K562 (cell line): ENCODE data around the gene SPATA25. TPM values are rescaled to one million over a fixed set of nuclear protein-coding genes. Genes with fewer than 3 reads are reported as not detected.

Source experiments
- ATAC-seq: fragments of 200-7000 bp; cut with Tn5 transposase; 3 replicates; pipeline ENCODE4 v1.9.1; 2020; ENCODE audit warnings: moderate library complexity
- BruUV-seq: library from RNA; stranded (reverse); fragments of 400-500 nt; replicated peaks from 2 replicates; lab custom pipeline; 2021; lab: Mats Ljungman, UMichigan
- CTCF ChIA-PET: fragments of 300-600 bp; formaldehyde crosslinking; extraction: SDS; loops from one replicate; lab custom pipeline; 2021; ENCODE audit warnings: low intra/inter-chr PET ratio; lab: Yijun Ruan, JAX
- POLR2A ChIA-PET: fragments of 300-600, 350-650 bp; sonication (Branson Sonifier 250); formaldehyde crosslinking; extraction: SDS; loops from one replicate; lab custom pipeline; 2021; ENCODE audit warnings: antibody characterized with exemption, inconsistent platforms; lab: Yijun Ruan, JAX
- DNase-seq, 4 experiments: peaks; one replicate each; pipeline versions ENCODE4 v3.0.0 to v3.0.0-alpha.2; 2011 to 2018; ENCODE audit warnings: low spot score in 3 of 4, mixed read lengths in 3 of 4; ENCODE audit errors: extremely low read depth in 1 of 4
- FAIRE-seq: peaks from 2 replicates; lab custom pipeline; 2011; peaks lifted over from hg19 to GRCh38; lab: Jason Lieb, UNC
- H2AFZ ChIP-seq: 2 replicates; pipeline ENCODE4 v1.6.0; 2011; ENCODE audit warnings: low read depth, low read length, control low read depth, inconsistent platforms
- H3K27ac ChIP-seq: fragments of 200-600 bp; 3 replicates; pipeline ENCODE4 v1.8.0; 2011; ENCODE audit warnings: low read depth, mild to moderate bottlenecking, control low read depth, inconsistent platforms, low read length, moderate library complexity, mixed read lengths; ENCODE audit errors: extremely low read depth
- H3K27me3 ChIP-seq, 2 experiments: fragments of 300-600 bp in 1 of 2; 2 replicates in 1 of 2; 3 replicates in 1 of 2; pipeline versions ENCODE4 v1.6.0 to v1.8.0; 2011; ENCODE audit warnings: inconsistent platforms in 2 of 2, low read length in 2 of 2, mild to moderate bottlenecking in 1 of 2, mixed read lengths in 1 of 2, moderate library complexity in 1 of 2; ENCODE audit not compliant: control insufficient read depth in 2 of 2, insufficient read depth in 2 of 2
- H3K36me3 ChIP-seq: fragments of 300-600 bp; 3 replicates; pipeline ENCODE4 v1.8.0; 2011; ENCODE audit warnings: mild to moderate bottlenecking, low read length, inconsistent platforms; ENCODE audit not compliant: control insufficient read depth, insufficient read depth
- H3K4me1 ChIP-seq, 2 experiments: fragments of 200-600 bp in 1 of 2; replicated peaks in 1 of 2; 2 replicates in 1 of 2; 3 replicates in 1 of 2; pipeline versions ENCODE4 v1.5.1 to v1.8.0; 2011; ENCODE audit warnings: inconsistent platforms in 2 of 2, low read length in 2 of 2, mild to moderate bottlenecking in 1 of 2, mixed read lengths in 1 of 2, moderate library complexity in 1 of 2; ENCODE audit not compliant: control insufficient read depth in 2 of 2, insufficient read depth in 2 of 2
- H3K4me2 ChIP-seq: 2 replicates; pipeline ENCODE4 v1.6.1; 2011; ENCODE audit warnings: low read length, control low read depth, inconsistent platforms, mixed read lengths; ENCODE audit not compliant: insufficient read depth
- H3K4me3 ChIP-seq: fragments of 200-600 bp; sonication (generic), shearing (Covaris generic); 2 replicates; pipeline ENCODE4 v1.5.1; 2016; ENCODE audit warnings: control low read depth, inconsistent platforms
- H3K79me2 ChIP-seq: fragments of 200-600 bp; 3 replicates; pipeline ENCODE4 v1.8.0; 2011; ENCODE audit warnings: low read length, inconsistent platforms; ENCODE audit not compliant: control insufficient read depth, insufficient read depth
- H3K9ac ChIP-seq, 2 experiments: 2 replicates each; pipeline versions ENCODE4 v1.6.0 to v1.6.1; 2011; ENCODE audit warnings: low read depth in 2 of 2, low read length in 2 of 2, control low read depth in 1 of 2, inconsistent platforms in 1 of 2, mild to moderate bottlenecking in 1 of 2, mixed read lengths in 1 of 2; ENCODE audit not compliant: insufficient read depth in 1 of 2
- H3K9me1 ChIP-seq: one replicate; pipeline ENCODE4 v1.6.0; 2011; ENCODE audit warnings: inconsistent platforms, mild to moderate bottlenecking, low read length, moderate library complexity; ENCODE audit not compliant: control insufficient read depth, insufficient read depth
- H3K9me3 ChIP-seq: replicated peaks from 2 replicates; pipeline ENCODE4 v1.5.1; 2011; ENCODE audit warnings: low read depth, low read length, inconsistent platforms; ENCODE audit not compliant: control insufficient read depth, insufficient read depth
- H4K20me1 ChIP-seq: replicated peaks from 2 replicates; pipeline ENCODE4 v1.6.1; 2011; ENCODE audit warnings: low read length, inconsistent platforms, mixed read lengths; ENCODE audit not compliant: control insufficient read depth, insufficient read depth
- FOXA1 ChIP-seq: fragments of 450-650 bp; IDR thresholded peaks from 2 replicates; pipeline ENCODE4 v1.6.1; 2016; ENCODE audit warnings: mild to moderate bottlenecking, borderline replicate concordance
- GATAD2B ChIP-seq: fragments of 450-650 bp; IDR thresholded peaks from 2 replicates; pipeline ENCODE4 v1.6.1; 2017; ENCODE audit warnings: mild to moderate bottlenecking, borderline replicate concordance
- HLTF ChIP-seq: fragments of 450-650 bp; IDR thresholded peaks from 2 replicates; pipeline ENCODE4 v1.6.1; 2016
- KAT8 ChIP-seq: fragments of 450-650 bp; IDR thresholded peaks from 2 replicates; pipeline ENCODE4 v1.6.1; 2016; ENCODE audit warnings: low read depth, mild to moderate bottlenecking
- L3MBTL2 ChIP-seq: fragments of 450-650 bp; IDR thresholded peaks from 2 replicates; pipeline ENCODE4 v1.6.1; 2016; ENCODE audit warnings: mild to moderate bottlenecking, moderate library complexity
- NFIC ChIP-seq: fragments of 450-650 bp; IDR thresholded peaks from 2 replicates; pipeline ENCODE4 v1.6.1; 2017; ENCODE audit warnings: mild to moderate bottlenecking, inconsistent platforms
- NFXL1 ChIP-seq: fragments of 450-650 bp; formaldehyde crosslinking; IDR thresholded peaks from 2 replicates; pipeline ENCODE4 v1.4.0; 2021; ENCODE audit warnings: mild to moderate bottlenecking
- PHF21A ChIP-seq: fragments of 450-650 bp; IDR thresholded peaks from 2 replicates; pipeline ENCODE4 v1.6.1; 2017; ENCODE audit warnings: low read depth, borderline replicate concordance
- SREBF2 ChIP-seq: sonication (generic); formaldehyde crosslinking; IDR thresholded peaks from 2 replicates; pipeline ENCODE4 v1.4.0; 2020; ENCODE audit warnings: mild to moderate bottlenecking, missing genetic modification reagents
- U2AF2 ChIP-seq: fragments of 200-400 bp; formaldehyde crosslinking; optimal IDR thresholded peaks from 2 replicates; pipeline ENCODE3; 2017; ENCODE audit warnings: low read depth, mild to moderate bottlenecking, low read length
- ZNF146 ChIP-seq: IDR thresholded peaks from one replicate; pipeline ENCODE4 v1.6.1; 2018; ENCODE audit warnings: missing compliant biosample characterization; ENCODE audit not compliant: unreplicated experiment
- ZNF174 ChIP-seq: fragments of 250-450 bp; sonication (Bioruptor Pico); IDR thresholded peaks from 2 replicates; pipeline ENCODE4 v1.4.0; 2020; ENCODE audit warnings: mild to moderate bottlenecking
- ZNF232 ChIP-seq: sonication (generic); formaldehyde crosslinking; IDR thresholded peaks from 2 replicates; pipeline ENCODE4 v1.8.0; 2022; ENCODE audit warnings: mild to moderate bottlenecking, missing genetic modification reagents
- ZNF444 ChIP-seq: fragments of 250-450 bp; sonication (Bioruptor Pico); IDR thresholded peaks from 2 replicates; pipeline ENCODE4 v1.4.0; 2020; ENCODE audit warnings: mild to moderate bottlenecking, moderate library complexity
- WGBS: fragments of 100-300 bp; shearing (Covaris generic); methylation state at CpG from one replicate; pipeline ENCODE4 v1.1.6; 2016; ENCODE audit warnings: low coverage, mixed read lengths; ENCODE audit not compliant: insufficient coverage; ENCODE audit errors: missing lambda C conversion rate; 5-methylcytosine and 5-hydroxymethylcytosine counted together
- in situ Hi-C: fragments of 300-500 bp; cut with MboI; formaldehyde crosslinking; loops from 4 replicates; pipeline ENCODE4 v1.15.0; 2018; ENCODE audit warnings: inconsistent platforms, mixed read lengths
- intact Hi-C: fragments of 100-400 bp; cut with micrococcal nuclease; formaldehyde crosslinking; loops from 2 replicates; pipeline ENCODE4 v1.14.2; 2022
- polyA plus RNA-seq, 8 experiments: library from polyadenylated mRNA; depleted of rRNA in 4 of 8; stranded (reverse) in 5 of 8; unstranded in 3 of 8; fragments of >200 nt; fragmentation: Nextera tagmentation in 2 of 8; fragmentation: Illumina TruSeq in 1 of 8; extraction: Ambion mirVana in 2 of 8; extraction: Trizol in 1 of 8; gene quantifications; 2 replicates each; pipeline versions ENCODE4 v1.2.1 to v1.2.3, GENCODE V29; 2011 to 2014; ENCODE audit warnings: inconsistent platforms in 1 of 8, missing spikeins in 1 of 8
- total RNA-seq, 7 experiments: library from RNA; depleted of rRNA in 6 of 7; stranded (reverse); fragments of >200 nt in 6 of 7; fragmentation: Illumina TruSeq in 2 of 7; extraction: Trizol in 2 of 7; gene quantifications; 2 replicates each; pipeline versions ENCODE4 v1.2.1 to v1.2.3, GENCODE V29; 2011 to 2021; ENCODE audit warnings: low replicate concordance in 1 of 7
- TF ChIP-seq, protein P1 (sequence below): fragments of 250-450 bp; sonication (Bioruptor Pico); IDR thresholded peaks from 2 replicates; pipeline ENCODE4 v1.5.0; 2021; ENCODE audit warnings: mild to moderate bottlenecking, moderate library complexity
- TF ChIP-seq, protein P2 (sequence below): fragments of 250-450 bp; sonication (Bioruptor Pico); IDR thresholded peaks from 2 replicates; pipeline ENCODE4 v1.4.0; 2020; ENCODE audit warnings: mild to moderate bottlenecking, moderate library complexity, borderline replicate concordance

The SPATA25 gene
- total and polyA plus RNA-seq, 9 of the 15 experiments (the other 6 are each of a cell fraction or from before 2014, with no cell fraction given), result 0.21 to 0.95 (median 0.53) TPM; not detected in 3

DNA sequence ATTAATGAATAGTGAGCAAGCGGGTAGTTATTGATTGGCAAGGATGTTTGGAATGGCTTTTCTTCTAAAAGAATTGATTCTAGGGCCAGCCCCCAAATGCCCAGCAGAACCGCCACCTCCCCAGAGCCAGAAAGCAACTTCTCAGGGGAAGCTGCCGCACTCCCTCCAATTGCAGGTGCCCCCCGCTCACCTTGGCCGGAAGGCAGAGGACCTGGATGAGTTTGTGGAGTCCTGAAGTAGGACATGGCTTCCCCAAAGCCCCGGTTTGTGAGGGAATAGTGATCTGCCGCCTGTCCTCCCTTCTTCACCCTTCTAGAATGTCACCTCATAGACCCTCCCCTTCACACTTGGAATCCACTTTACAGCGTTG, at the start of gene SPATA25 (continued):
- TF ChIP-seq, protein P1, sequence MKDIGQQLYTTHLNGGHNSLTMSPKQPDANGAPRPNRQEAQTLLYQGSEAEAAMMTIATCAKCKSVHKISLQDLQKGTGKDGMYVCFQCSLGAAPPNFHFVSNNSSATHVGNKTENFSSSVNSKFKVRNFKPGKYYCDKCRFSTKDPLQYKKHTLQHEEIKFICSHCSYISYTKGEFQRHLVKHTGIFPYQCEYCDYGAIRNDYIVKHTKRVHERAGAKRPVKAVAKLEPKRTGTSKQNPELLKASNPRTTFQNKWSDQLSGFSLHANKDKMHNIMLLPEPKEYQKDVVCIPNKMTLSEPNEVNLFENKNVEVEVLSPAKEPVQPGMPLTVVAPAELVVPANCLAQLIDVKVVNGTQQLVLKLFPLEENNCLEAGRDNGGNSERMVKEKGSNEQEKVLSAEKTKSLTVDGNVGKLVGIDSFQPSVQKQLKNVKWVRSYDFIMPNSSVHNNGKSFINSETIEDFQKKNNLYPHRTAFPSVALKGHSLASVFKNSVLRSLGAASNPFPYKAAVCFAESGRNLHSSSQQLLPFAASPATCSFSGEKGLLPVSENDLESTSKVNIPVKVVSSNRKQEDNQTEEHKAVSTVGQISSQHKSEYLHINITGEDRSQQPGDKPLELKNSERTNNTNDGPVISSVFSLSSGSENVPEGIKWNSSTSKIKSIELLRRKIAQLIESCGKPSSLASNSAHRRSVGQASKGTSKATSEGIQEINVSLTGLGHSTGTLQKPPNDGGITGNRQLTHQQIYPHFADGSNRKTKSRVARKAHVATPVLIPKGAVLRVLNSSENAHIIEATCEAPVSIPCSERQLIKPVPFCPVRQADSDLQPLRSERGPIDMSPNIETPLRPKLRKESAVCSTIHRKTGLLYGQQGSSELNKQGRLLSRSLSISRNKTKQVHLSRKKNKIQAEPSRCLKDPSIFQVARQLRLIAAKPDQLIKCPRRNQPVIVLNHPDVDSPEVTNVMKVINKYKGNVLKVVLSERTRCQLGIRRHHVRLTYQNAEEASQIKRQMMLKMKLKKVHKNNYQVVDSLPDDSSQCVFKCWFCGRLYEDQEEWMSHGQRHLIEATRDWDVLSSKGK (CRISPR knock-in tag), result no peak
- TF ChIP-seq NFIC, result no peak
- no peak for TF ChIP-seq KAT8
- no peak for TF ChIP-seq ZNF232 (CRISPR knock-in tag)

- DNase-seq (no peak), FAIRE-seq (no peak), ATAC-seq (no peak)
- no peaks in the 10 kb centered on the region for H3K27me3 ChIP-seq
- peaks cover 27% of the 10 kb centered on the region for H4K20me1 ChIP-seq
- no peaks in the 10 kb centered on the region for H3K9me1 ChIP-seq
- H3K4me3 ChIP-seq, result peak overlapping the region; percentile 99
- H3K9me3 ChIP-seq, result no peaks in the 10 kb centered on the region
- peak overlapping the region; percentile 24; the same call in 1 of the 2 replicates for H2AFZ ChIP-seq
- WGBS, result 5% methylated on average over 21 of the region's 21 CpGs
- intact Hi-C loops (loop anchor here (2.0 to 10.0 kb wide), 2 partner anchors 79 to 141 kb away; partner anchors contain the start of genes ACOT8, DNTTIP1, WFDC3 and ZSWIM3), in situ Hi-C loops (no loop called here)
- peak overlapping the region; percentile 60 for H3K4me2 ChIP-seq
- POLR2A ChIA-PET, result interaction anchor here (0.5 to 4.9 kb wide), 15 partner anchors 9 to 573 kb away, joined by 3 to 91 read pairs (median 7); partner anchors contain the start of genes DNTTIP1, SYS1, WFDC3 and ZNF335
- CTCF ChIA-PET, result no interaction called here
- H3K79me2 ChIP-seq, result peaks cover 21% of the 10 kb centered on the region
- BruUV-seq, result TSS peak; percentile 69
- H3K27ac ChIP-seq, result peak overlapping the region; percentile 100
- peaks cover 35% of the 10 kb centered on the region for H3K36me3 ChIP-seq
- H3K9ac ChIP-seq, result peak overlapping the region; percentile 36 to 72; a peak in 3 of 4 replicates
- peaks cover 12 to 28% of the 10 kb centered on the region in 2 experiments; a peak in 4 of 5 replicates for H3K4me1 ChIP-seq
- TF ChIP-seq ZNF174 (no peak), GATAD2B (no peak), SREBF2 (CRISPR knock-in tag) (no peak), NFXL1 (CRISPR knock-in tag) (no peak), HLTF (no peak), FOXA1 (0 out of 2 replicates have a peak, but pooled peaks have one; percentile 27), ZNF444 (CRISPR knock-in tag) (0 out of 2 replicates have a peak, but pooled peaks have one; percentile 26), U2AF2 (no peak), L3MBTL2 (peak; percentile 19; the same call in 1 of the 2 replicates), ZNF146 (no peak), PHF21A (0 out of 2 replicates have a peak, but pooled peaks have one; percentile 89)
- TF ChIP-seq, protein P2, sequence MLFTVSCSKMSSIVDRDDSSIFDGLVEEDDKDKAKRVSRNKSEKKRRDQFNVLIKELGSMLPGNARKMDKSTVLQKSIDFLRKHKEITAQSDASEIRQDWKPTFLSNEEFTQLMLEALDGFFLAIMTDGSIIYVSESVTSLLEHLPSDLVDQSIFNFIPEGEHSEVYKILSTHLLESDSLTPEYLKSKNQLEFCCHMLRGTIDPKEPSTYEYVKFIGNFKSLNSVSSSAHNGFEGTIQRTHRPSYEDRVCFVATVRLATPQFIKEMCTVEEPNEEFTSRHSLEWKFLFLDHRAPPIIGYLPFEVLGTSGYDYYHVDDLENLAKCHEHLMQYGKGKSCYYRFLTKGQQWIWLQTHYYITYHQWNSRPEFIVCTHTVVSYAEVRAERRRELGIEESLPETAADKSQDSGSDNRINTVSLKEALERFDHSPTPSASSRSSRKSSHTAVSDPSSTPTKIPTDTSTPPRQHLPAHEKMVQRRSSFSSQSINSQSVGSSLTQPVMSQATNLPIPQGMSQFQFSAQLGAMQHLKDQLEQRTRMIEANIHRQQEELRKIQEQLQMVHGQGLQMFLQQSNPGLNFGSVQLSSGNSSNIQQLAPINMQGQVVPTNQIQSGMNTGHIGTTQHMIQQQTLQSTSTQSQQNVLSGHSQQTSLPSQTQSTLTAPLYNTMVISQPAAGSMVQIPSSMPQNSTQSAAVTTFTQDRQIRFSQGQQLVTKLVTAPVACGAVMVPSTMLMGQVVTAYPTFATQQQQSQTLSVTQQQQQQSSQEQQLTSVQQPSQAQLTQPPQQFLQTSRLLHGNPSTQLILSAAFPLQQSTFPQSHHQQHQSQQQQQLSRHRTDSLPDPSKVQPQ (CRISPR knock-in tag), result no peak
Measured at GRCh38 chr20:45935416-45936046, 48.1 kb upstream of the SPATA25 start.
